NT2/D1 (cell line): ENCODE results near the gene SSBP2.
A peak's percentile ranks its signal among the peaks of the same experiment; 100 is the strongest.

Experiments used
- DNase-seq: peaks from one replicate; pipeline ENCODE4 v3.0.0-alpha.2; 2011; ENCODE audit warnings: low read depth, low spot score
- H3K27me3 ChIP-seq: 2 replicates; pipeline ENCODE4 v1.6.0; 2011; ENCODE audit warnings: mild to moderate bottlenecking; ENCODE audit not compliant: insufficient read length, insufficient read depth
- H3K36me3 ChIP-seq: 2 replicates; pipeline ENCODE4 v1.6.1; 2011; ENCODE audit warnings: mild to moderate bottlenecking, low read length, mixed read lengths; ENCODE audit not compliant: insufficient read depth, insufficient read length
- H3K4me1 ChIP-seq: 2 replicates; pipeline ENCODE4 v1.5.1; 2011; ENCODE audit not compliant: insufficient read depth, insufficient read length
- H3K4me3 ChIP-seq: 2 replicates; pipeline ENCODE4 v1.5.1; 2011; ENCODE audit warnings: low read depth; ENCODE audit not compliant: insufficient read length
- H3K9ac ChIP-seq: 2 replicates; pipeline ENCODE4 v1.6.0; 2011; ENCODE audit warnings: low read depth; ENCODE audit not compliant: insufficient read length
- H3K9me3 ChIP-seq: 2 replicates; pipeline ENCODE4 v1.5.1; 2011; ENCODE audit warnings: mild to moderate bottlenecking, low read length; ENCODE audit not compliant: insufficient read depth
- SUZ12 ChIP-seq: IDR thresholded peaks from 2 replicates; pipeline ENCODE4 v1.6.1; 2011; ENCODE audit not compliant: insufficient read length, insufficient read depth; ENCODE audit errors: extremely low read depth
- YY1 ChIP-seq: IDR thresholded peaks from 2 replicates; pipeline ENCODE4 v1.6.1; 2011; ENCODE audit not compliant: insufficient read length, insufficient read depth
- ZNF274 ChIP-seq: IDR thresholded peaks from 2 replicates; pipeline ENCODE4 v1.6.1; 2011; ENCODE audit warnings: mild to moderate bottlenecking, low read depth, low read length

SSBP2 gene

DNA sequence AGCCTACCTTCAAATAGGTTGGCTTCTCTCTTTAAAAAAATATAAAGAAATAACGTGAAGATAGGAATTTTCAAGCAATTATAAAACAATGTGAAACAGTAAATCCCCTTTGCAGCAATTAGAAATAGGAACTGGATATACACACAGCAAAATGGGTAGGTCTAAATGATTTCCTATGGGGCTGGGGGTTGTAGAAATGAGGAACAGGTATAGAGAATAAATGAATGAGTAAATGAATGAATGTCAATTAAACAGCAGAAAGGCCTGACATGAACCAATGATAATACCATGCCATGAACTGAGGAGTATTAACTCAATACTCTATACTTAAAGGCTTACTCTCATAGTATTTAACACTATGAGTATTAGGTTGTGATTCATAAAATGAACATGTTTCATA lies 21.6 kb downstream of the SSBP2 start:
- Histone ChIP-seq H3K36me3 (no peaks in the 10 kb centered on the region), H3K9ac (no peak overlapping the region)
- TF ChIP-seq ZNF274 = no peak
- no peak for TF ChIP-seq SUZ12
- TF ChIP-seq YY1 = no peak

DNA sequence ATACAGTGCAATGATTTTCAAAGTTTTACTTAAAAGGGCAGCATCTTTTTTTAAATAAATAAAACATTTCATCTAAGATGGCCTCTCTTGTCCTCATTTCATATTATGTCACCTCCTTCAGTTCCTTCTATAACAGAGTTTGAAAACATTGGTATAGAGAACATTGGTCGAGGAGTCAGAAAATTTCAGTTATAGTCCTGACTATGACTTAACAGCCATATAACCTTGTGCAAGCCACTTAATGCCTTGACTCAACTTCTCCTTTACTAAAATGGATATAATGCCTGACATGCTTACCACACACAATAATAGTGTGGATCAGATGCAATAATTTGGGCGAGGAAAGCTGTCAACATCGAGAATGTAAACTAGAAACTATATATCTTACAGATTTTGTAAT lies 22.6 kb downstream of the SSBP2 start:
- Histone ChIP-seq H3K4me1 (no peaks in the 10 kb centered on the region), H3K27me3 (no peaks in the 10 kb centered on the region), H3K9me3 (no peaks in the 10 kb centered on the region), H3K36me3 (no peaks in the 10 kb centered on the region), H3K4me3 (no peak overlapping the region), H3K9ac (no peak overlapping the region)
- DNase-seq = no peak
- TF ChIP-seq ZNF274 = no peak

More for the DNA sequence above, 21.6 kb downstream of the SSBP2 start:
- H3K4me3 ChIP-seq = no peak overlapping the region
- no peaks in the 10 kb centered on the region for H3K9me3 ChIP-seq
- H3K27me3 ChIP-seq = no peaks in the 10 kb centered on the region
- H3K4me1 ChIP-seq = no peaks in the 10 kb centered on the region
- no peak for DNase-seq

DNA sequence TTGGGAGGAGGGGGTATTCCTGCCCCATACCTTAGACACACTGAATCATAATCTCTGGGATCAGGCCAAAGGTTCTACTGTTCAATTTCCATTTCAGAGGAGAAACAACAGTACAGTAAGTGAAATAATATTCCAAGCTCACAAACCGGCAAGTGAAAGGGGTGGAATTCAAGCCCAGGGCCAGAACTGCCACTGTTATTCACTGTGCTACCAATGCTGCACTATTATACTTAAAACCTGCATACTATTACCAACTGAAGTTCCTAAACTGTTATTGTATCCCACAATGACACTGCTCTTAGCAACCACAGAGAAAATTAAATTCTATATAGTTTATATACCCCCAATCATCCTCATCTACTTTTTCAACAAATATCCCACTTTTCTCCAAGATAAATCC lies 24.6 kb downstream of the SSBP2 start:
- Histone ChIP-seq H3K27me3 (no peaks in the 10 kb centered on the region), H3K4me1 (no peaks in the 10 kb centered on the region), H3K36me3 (no peaks in the 10 kb centered on the region), H3K4me3 (no peak overlapping the region), H3K9me3 (no peaks in the 10 kb centered on the region), H3K9ac (no peak overlapping the region)
- DNase-seq = no peak
- TF ChIP-seq YY1 (no peak), ZNF274 (no peak), SUZ12 (no peak)

DNA sequence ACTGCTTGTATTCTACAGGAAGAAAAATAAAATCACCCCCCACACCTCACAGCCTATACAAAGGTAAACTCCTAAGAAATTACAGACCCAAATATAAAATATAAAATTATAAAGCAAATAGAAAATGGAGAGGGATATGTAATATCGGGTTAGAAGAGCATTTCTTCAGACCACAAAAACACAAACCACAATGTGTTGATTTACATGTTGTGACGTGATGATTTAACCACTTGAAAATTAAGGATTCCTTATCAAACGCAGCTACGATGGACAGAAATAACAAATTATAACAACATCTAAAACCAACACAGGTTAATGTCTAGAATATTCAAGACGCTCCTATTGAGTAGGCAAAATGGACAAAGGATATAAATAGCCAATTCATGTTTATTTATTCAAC lies 26.3 kb downstream of the SSBP2 start:
- Histone ChIP-seq H3K4me1 (no peaks in the 10 kb centered on the region), H3K36me3 (no peaks in the 10 kb centered on the region), H3K27me3 (no peaks in the 10 kb centered on the region), H3K9ac (no peak overlapping the region), H3K9me3 (no peaks in the 10 kb centered on the region), H3K4me3 (no peak overlapping the region)
- DNase-seq = no peak
- TF ChIP-seq YY1 (no peak), SUZ12 (no peak), ZNF274 (no peak)

- no peaks in the 10 kb centered on the region for H3K27me3 ChIP-seq
- DNase-seq = no peak
- H3K9me3 ChIP-seq = no peaks in the 10 kb centered on the region
- H3K36me3 ChIP-seq = no peaks in the 10 kb centered on the region
- H3K4me3 ChIP-seq = no peak overlapping the region
- H3K9ac ChIP-seq = no peak overlapping the region
- TF ChIP-seq YY1 = no peak
- TF ChIP-seq ZNF274 = no peak
- no peak for TF ChIP-seq SUZ12
- H3K4me1 ChIP-seq = no peaks in the 10 kb centered on the region
Observed at GRCh38 chr5:81724108-81724507, 26.8 kb downstream of the SSBP2 start.

GRCh38 chr5:81721049-81721448 lies 29.8 kb downstream of the SSBP2 start:
- no peak for DNase-seq
- no peak overlapping the region for H3K9ac ChIP-seq
- H3K4me1 ChIP-seq = no peaks in the 10 kb centered on the region
- H3K27me3 ChIP-seq = no peaks in the 10 kb centered on the region
- no peaks in the 10 kb centered on the region for H3K36me3 ChIP-seq
- H3K4me3 ChIP-seq = no peak overlapping the region
- no peak for TF ChIP-seq ZNF274
- no peak for TF ChIP-seq SUZ12
- TF ChIP-seq YY1 = no peak
- H3K9me3 ChIP-seq = no peaks in the 10 kb centered on the region

DNA sequence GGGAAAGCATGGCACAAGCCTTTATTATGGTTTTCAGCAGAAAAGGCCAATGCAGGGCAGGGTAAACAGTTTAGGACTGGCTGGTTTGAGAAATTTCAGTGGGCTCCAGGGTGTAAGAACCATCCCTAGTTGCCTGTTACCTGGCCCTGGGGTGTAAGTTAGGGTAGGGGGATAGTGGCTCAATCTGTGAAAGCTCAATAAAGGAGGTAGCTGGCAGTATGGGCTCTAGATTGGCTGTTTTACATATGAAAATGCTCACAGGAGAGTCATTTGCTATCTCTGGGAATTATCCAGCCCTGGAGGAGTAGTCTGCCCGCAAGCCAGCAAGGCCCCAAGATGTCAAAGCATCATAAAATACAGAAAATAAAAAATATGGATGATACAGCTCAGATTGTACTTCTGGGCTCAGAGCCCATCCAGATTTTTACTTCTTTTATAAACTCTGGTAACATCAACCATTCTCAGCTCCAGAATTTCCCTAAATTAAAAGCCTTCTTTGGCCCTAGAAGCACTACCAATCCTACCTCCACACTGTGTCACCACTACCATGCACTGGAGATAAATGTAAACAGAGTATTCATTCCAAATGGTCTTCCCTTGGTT lies 31.1 kb downstream of the SSBP2 start:
- Histone ChIP-seq H3K27me3 (no peaks in the 10 kb centered on the region), H3K4me3 (no peak overlapping the region), H3K9me3 (no peaks in the 10 kb centered on the region), H3K4me1 (no peaks in the 10 kb centered on the region), H3K36me3 (no peaks in the 10 kb centered on the region), H3K9ac (no peak overlapping the region)
- DNase-seq = no peak
- TF ChIP-seq SUZ12 (no peak), ZNF274 (no peak), YY1 (no peak)

DNA sequence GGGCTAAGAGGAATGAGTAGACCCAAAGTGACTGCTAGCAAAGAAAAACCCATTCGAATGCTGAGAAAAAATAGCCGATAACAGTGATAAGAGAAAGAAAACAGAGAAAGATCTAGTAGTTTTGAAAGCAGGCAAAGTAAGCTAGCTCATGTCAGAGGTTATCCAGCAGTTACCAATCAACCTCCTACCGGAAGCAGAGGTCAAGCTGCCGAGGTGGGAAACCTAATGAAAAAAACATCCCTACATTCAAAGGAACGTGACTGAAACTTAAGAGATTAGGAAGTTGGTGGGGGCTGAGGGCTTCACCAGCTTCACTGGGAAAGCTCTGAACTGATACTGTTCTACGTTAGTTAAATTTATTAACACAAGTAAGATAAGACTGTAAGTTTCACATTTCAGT lies 32.6 kb downstream of the SSBP2 start:
- Histone ChIP-seq H3K4me1 (no peaks in the 10 kb centered on the region), H3K9me3 (no peaks in the 10 kb centered on the region), H3K36me3 (no peaks in the 10 kb centered on the region), H3K27me3 (no peaks in the 10 kb centered on the region), H3K9ac (no peak overlapping the region), H3K4me3 (no peak overlapping the region)
- DNase-seq = peak; percentile 1
- no peak for TF ChIP-seq SUZ12
- no peak for TF ChIP-seq ZNF274
- TF ChIP-seq YY1 = no peak
